GM23338 (cell line): ENCODE data around the gene CAMTA1.

Experiments
- CREB1 ChIP-seq: fragments of 250-450 bp; sonication (Bioruptor Pico); IDR thresholded peaks from 2 replicates; pipeline ENCODE4 v1.5.0; 2020; ENCODE audit warnings: low read depth, mild to moderate bottlenecking, moderate library complexity
- EZH2 ChIP-seq: fragments of 200-600 bp; sonication (generic); IDR thresholded peaks from one replicate; pipeline ENCODE4 v1.8.0; 2017; ENCODE audit warnings: antibody characterized with exemption, mild to moderate bottlenecking, low read depth; ENCODE audit not compliant: unreplicated experiment
- EZH2phosphoT487 ChIP-seq: fragments of 200-600 bp; sonication (generic); IDR thresholded peaks from one replicate; pipeline ENCODE4 v1.8.1; 2018; ENCODE audit warnings: antibody characterized with exemption; ENCODE audit not compliant: unreplicated experiment
- JUNB ChIP-seq: IDR thresholded peaks from one replicate; pipeline ENCODE4 v1.6.1; 2016; ENCODE audit warnings: antibody characterized with exemption; ENCODE audit not compliant: unreplicated experiment
- NANOG ChIP-seq: IDR thresholded peaks from 2 replicates; pipeline ENCODE4 v1.6.1; 2016; ENCODE audit warnings: antibody characterized with exemption, borderline replicate concordance
- POLR2AphosphoS5 ChIP-seq: IDR thresholded peaks from 2 replicates; pipeline ENCODE4 v1.6.1; 2016; ENCODE audit warnings: antibody characterized with exemption, low read depth
- REST ChIP-seq: IDR thresholded peaks from one replicate; pipeline ENCODE4 v1.6.1; 2018; ENCODE audit warnings: antibody characterized with exemption; ENCODE audit not compliant: unreplicated experiment
- STAT1 ChIP-seq: IDR thresholded peaks from one replicate; pipeline ENCODE4 v1.6.1; 2016; ENCODE audit warnings: antibody characterized with exemption; ENCODE audit not compliant: unreplicated experiment
- ZNF114 ChIP-seq: fragments of 250-450 bp; sonication (Bioruptor Pico); IDR thresholded peaks from 2 replicates; pipeline ENCODE4 v1.5.0; 2020; ENCODE audit warnings: mild to moderate bottlenecking, moderate library complexity
- ZNF331 ChIP-seq: fragments of 250-450 bp; sonication (Bioruptor Pico); IDR thresholded peaks from 2 replicates; pipeline ENCODE4 v1.5.0; 2020; ENCODE audit warnings: low read depth, mild to moderate bottlenecking, moderate library complexity
- ZNF462 ChIP-seq: fragments of 250-450 bp; sonication (Bioruptor Pico); IDR thresholded peaks from 2 replicates; pipeline ENCODE4 v1.5.0; 2020; ENCODE audit warnings: mild to moderate bottlenecking, moderate library complexity
- TF ChIP-seq, protein P1 (sequence below), 2 experiments: fragments of 200-600 bp in 1 of 2; sonication (generic) in 1 of 2; conservative IDR thresholded peaks; 2 replicates each; pipeline versions ENCODE4 v1.5.1 to v1.6.1; 2016 to 2017; ENCODE audit warnings: antibody characterized with exemption in 2 of 2, low read depth in 2 of 2, mild to moderate bottlenecking in 2 of 2, moderate library complexity in 1 of 2
- TF ChIP-seq, protein P2 (sequence below): IDR thresholded peaks from 2 replicates; pipeline ENCODE4 v1.6.1; 2016; ENCODE audit warnings: antibody characterized with exemption

GRCh38 chr1:7536891-7537591 is 751.8 kb downstream of the CAMTA1 start:
- TF ChIP-seq, protein P1, sequence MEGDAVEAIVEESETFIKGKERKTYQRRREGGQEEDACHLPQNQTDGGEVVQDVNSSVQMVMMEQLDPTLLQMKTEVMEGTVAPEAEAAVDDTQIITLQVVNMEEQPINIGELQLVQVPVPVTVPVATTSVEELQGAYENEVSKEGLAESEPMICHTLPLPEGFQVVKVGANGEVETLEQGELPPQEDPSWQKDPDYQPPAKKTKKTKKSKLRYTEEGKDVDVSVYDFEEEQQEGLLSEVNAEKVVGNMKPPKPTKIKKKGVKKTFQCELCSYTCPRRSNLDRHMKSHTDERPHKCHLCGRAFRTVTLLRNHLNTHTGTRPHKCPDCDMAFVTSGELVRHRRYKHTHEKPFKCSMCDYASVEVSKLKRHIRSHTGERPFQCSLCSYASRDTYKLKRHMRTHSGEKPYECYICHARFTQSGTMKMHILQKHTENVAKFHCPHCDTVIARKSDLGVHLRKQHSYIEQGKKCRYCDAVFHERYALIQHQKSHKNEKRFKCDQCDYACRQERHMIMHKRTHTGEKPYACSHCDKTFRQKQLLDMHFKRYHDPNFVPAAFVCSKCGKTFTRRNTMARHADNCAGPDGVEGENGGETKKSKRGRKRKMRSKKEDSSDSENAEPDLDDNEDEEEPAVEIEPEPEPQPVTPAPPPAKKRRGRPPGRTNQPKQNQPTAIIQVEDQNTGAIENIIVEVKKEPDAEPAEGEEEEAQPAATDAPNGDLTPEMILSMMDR (conservative IDR thresholded peaks at IDR 0.05; ENCODE audit: low read depth in 2 of 2): no peak
- TF ChIP-seq EZH2phosphoT487: no peak
- no peak for TF ChIP-seq EZH2
- TF ChIP-seq POLR2AphosphoS5: no peak
- TF ChIP-seq ZNF331 (CRISPR knock-in tag): no peak
- TF ChIP-seq REST: no peak
- no peak for TF ChIP-seq CREB1 (CRISPR knock-in tag)
- no peak for TF ChIP-seq NANOG
- no peak for TF ChIP-seq ZNF462 (CRISPR knock-in tag)
- TF ChIP-seq JUNB: no peak
- TF ChIP-seq, protein P2, sequence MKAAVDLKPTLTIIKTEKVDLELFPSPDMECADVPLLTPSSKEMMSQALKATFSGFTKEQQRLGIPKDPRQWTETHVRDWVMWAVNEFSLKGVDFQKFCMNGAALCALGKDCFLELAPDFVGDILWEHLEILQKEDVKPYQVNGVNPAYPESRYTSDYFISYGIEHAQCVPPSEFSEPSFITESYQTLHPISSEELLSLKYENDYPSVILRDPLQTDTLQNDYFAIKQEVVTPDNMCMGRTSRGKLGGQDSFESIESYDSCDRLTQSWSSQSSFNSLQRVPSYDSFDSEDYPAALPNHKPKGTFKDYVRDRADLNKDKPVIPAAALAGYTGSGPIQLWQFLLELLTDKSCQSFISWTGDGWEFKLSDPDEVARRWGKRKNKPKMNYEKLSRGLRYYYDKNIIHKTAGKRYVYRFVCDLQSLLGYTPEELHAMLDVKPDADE: no peak
- TF ChIP-seq STAT1: no peak
- TF ChIP-seq ZNF114 (CRISPR knock-in tag): no peak
